Erythroblast (primary cell): Measurements from ENCODE around the gene IGSF11.

ENCODE experiments used
- GATA1 ChIP-seq: IDR thresholded peaks from 2 replicates; pipeline ENCODE4 v1.6.1; 2011; ENCODE audit warnings: low read depth, mild to moderate bottlenecking, control low read depth, low read length, moderate library complexity
- POLR2A ChIP-seq: IDR thresholded peaks from 2 replicates; pipeline ENCODE4 v1.6.1; 2011; ENCODE audit warnings: mild to moderate bottlenecking, low read length

DNA sequence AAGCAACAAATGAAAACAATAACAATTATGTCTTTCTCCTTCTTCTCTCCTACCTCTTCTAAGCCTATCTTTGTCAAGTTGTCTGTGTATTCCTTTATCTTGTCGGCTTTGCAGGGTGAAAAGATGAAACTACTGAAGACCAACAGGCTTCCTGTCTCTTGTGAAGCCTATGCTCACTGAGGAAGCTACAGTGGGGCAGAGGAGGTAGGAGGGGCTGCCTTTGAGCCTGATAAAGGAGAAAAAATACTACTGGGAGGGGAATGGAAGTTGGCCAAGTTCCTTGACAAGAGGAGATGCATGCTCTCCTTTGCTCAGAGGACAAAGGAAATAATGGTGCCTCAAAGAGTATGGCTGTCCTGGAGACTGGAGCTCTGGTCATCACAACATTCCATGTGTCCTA is 92.0 kb downstream of the IGSF11 start:
- TF ChIP-seq POLR2A = no peak
- TF ChIP-seq GATA1 = no peak
